Measurements from ENCODE around the gene P3H4. TPM values are rescaled to one million over a fixed set of nuclear protein-coding genes. Genes with fewer than 3 reads are reported as not detected.
A peak's percentile ranks its signal among the peaks of the same experiment; 100 is the strongest.

Gene P3H4
- total RNA-seq, 1 experiment from 2014 or later = 29.6 TPM

GRCh38 chr17:41796121-41796895, 15.4 kb downstream of the P3H4 start:
- H3F3A ChIP-seq (ENCODE audit: low read length, unreplicated experiment) = no peaks in the 10 kb centered on the region
- H3K9me3 ChIP-seq (ENCODE audit: low read length) = no peaks in the 10 kb centered on the region
- ChIA-PET CTCF (no interaction called here), POLR2A (ENCODE audit: unreplicated experiment) (interaction anchor here (0.8 to 1.5 kb wide), 2 partner anchors 10 to 59 kb away, joined by 7 to 9 read pairs; partner anchors contain the start of gene JUP)
- no peak overlapping the region for H3K4me3 ChIP-seq (ENCODE audit: low read length)
- no peak overlapping the region for H2AFZ ChIP-seq (ENCODE audit: low read length)
- H3K27me3 ChIP-seq (ENCODE audit: low read length) = no peaks in the 10 kb centered on the region
- no peaks in the 10 kb centered on the region for H3K79me2 ChIP-seq (ENCODE audit: low read length)
- no peak overlapping the region for H3K9ac ChIP-seq (ENCODE audit: low read length)
- intact Hi-C loops (cut with micrococcal nuclease) = no loop called here
- no peak for TF ChIP-seq EZH2phosphoT487 (IDR thresholded peaks at IDR 0.05; ENCODE audit: borderline replicate concordance, low read length)
- no peak for TF ChIP-seq EZH2 (IDR thresholded peaks at IDR 0.05; ENCODE audit: low read length, unreplicated experiment)
- TF ChIP-seq CTCF (conservative IDR thresholded peaks at IDR 0.05; ENCODE audit: low read depth, low read length) = no peak
- H3K4me1 ChIP-seq (ENCODE audit: insufficient read depth, low read length) = peaks cover 51% of the 10 kb centered on the region
- no peaks in the 10 kb centered on the region for H3K36me3 ChIP-seq (ENCODE audit: low read depth, low read length)
- DNase-seq = peak; percentile 67
- no TSS peak for BruUV-seq (replicated peaks)
- no peak for ATAC-seq
- H4K20me1 ChIP-seq (ENCODE audit: low read length) = no peaks in the 10 kb centered on the region
- H3K27ac ChIP-seq (ENCODE audit: low read length) = peak overlapping the region; percentile 44
- H3K4me2 ChIP-seq (ENCODE audit: low read length) = no peak overlapping the region
- H3K9me2 ChIP-seq (replicated peaks; ENCODE audit: low read length) = no peaks in the 10 kb centered on the region

- no peak for ATAC-seq
- BruUV-seq (replicated peaks) = no TSS peak
- intact Hi-C loops (cut with micrococcal nuclease) = no loop called here
- no peak for TF ChIP-seq CTCF (conservative IDR thresholded peaks at IDR 0.05; ENCODE audit: low read depth, low read length)
- H3K79me2 ChIP-seq (ENCODE audit: low read length) = no peaks in the 10 kb centered on the region
- H3K4me2 ChIP-seq (ENCODE audit: low read length) = no peak overlapping the region
- H3K9me3 ChIP-seq (ENCODE audit: low read length) = no peaks in the 10 kb centered on the region
- no peak for DNase-seq
- POLR2A ChIA-PET (ENCODE audit: unreplicated experiment) = no interaction called here
- no peaks in the 10 kb centered on the region for H3K9me2 ChIP-seq (replicated peaks; ENCODE audit: low read length)
- H4K20me1 ChIP-seq (ENCODE audit: low read length) = no peaks in the 10 kb centered on the region
- H3K27me3 ChIP-seq (ENCODE audit: low read length) = no peaks in the 10 kb centered on the region
- no peak overlapping the region for H3K9ac ChIP-seq (ENCODE audit: low read length)
- CTCF ChIA-PET = no interaction called here
- no peak overlapping the region for H2AFZ ChIP-seq (ENCODE audit: low read length)
- H3K4me1 ChIP-seq (ENCODE audit: insufficient read depth, low read length) = peaks cover 34% of the 10 kb centered on the region
- no peaks in the 10 kb centered on the region for H3F3A ChIP-seq (ENCODE audit: low read length, unreplicated experiment)
- no peak overlapping the region for H3K4me3 ChIP-seq (ENCODE audit: low read length)
- no peaks in the 10 kb centered on the region for H3K36me3 ChIP-seq (ENCODE audit: low read depth, low read length)
- H3K27ac ChIP-seq (ENCODE audit: low read length) = no peak overlapping the region
These were observed 17.2 kb downstream of the P3H4 start for GRCh38 chr17:41794540-41794975.

GRCh38 chr17:41793784-41794539, 17.8 kb downstream of the P3H4 start:
- Histone ChIP-seq H3K27me3 (ENCODE audit: low read length) (no peaks in the 10 kb centered on the region), H3K9ac (ENCODE audit: low read length) (peak overlapping the region; percentile 59), H3K36me3 (ENCODE audit: low read depth, low read length) (no peaks in the 10 kb centered on the region), H3K9me2 (replicated peaks; ENCODE audit: low read length) (no peaks in the 10 kb centered on the region), H4K20me1 (ENCODE audit: low read length) (no peaks in the 10 kb centered on the region), H3K79me2 (ENCODE audit: low read length) (no peaks in the 10 kb centered on the region), H3K9me3 (ENCODE audit: low read length) (no peaks in the 10 kb centered on the region), H3K4me1 (ENCODE audit: insufficient read depth, low read length) (peaks cover 32% of the 10 kb centered on the region), H2AFZ (ENCODE audit: low read length) (no peak overlapping the region), H3K27ac (ENCODE audit: low read length) (peak overlapping the region; percentile 95), H3K4me2 (ENCODE audit: low read length) (peak overlapping the region; percentile 77), H3F3A (ENCODE audit: low read length, unreplicated experiment) (no peaks in the 10 kb centered on the region), H3K4me3 (ENCODE audit: low read length) (peak overlapping the region; percentile 11; the same call in 1 of the 2 replicates)
- DNase-seq (no peak), ATAC-seq (no peak)
- TF ChIP-seq EZH2 (IDR thresholded peaks at IDR 0.05; ENCODE audit: low read length, unreplicated experiment) (no peak), EZH2phosphoT487 (IDR thresholded peaks at IDR 0.05; ENCODE audit: borderline replicate concordance, low read length) (no peak), CTCF (conservative IDR thresholded peaks at IDR 0.05; ENCODE audit: low read depth, low read length) (no peak)
- ChIA-PET CTCF (no interaction called here), POLR2A (ENCODE audit: unreplicated experiment) (no interaction called here)
- no TSS peak for BruUV-seq (replicated peaks)
- intact Hi-C loops (cut with micrococcal nuclease) = no loop called here
